DMS53 treated with DMSO at 0.1 percent for 48 hours (cell line): Measurements from ENCODE around the gene C2orf68.
"Not testable (repeated sequence)": the region's sequence is repeated elsewhere in the genome, so short reads cannot be mapped to it uniquely, and the experiment has no call there.

Experiments
- DNase-seq: peaks from one replicate; lab custom pipeline; 2025; ENCODE audit not compliant: unreplicated experiment; lab: John Stamatoyannopoulos, UW

Gene C2orf68

DNA sequence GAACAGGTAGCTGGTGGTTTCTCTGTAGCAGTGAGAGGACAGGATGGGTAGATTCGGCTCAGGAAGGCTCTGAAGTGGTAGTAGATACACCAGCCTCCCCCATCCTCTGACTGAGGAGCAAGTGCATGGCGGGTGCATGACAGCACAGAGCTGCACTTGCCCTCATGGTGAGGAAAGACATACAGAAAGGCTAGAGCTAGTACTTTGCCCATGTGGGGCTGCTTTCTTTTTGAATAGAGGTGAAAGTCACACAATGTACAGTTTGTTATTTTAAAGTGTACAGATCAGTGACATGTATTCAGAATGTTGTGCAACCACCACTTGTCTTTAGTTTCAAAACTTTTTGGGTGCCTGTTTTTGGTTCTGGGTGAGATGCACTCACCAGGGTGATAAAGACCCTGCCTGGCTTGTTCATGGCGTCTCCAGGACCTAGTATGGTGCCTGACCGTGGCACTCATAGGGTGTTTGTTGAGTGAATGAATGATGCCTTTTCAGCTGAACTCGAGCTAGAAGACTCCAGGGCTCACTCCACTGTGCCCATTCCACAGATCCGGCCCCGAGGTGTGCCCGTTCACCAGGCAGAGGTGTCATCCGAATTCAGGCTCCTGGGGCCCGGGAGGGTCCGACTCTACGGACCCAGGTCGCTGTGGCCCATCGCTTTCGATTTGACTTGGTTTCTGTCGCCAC is 28.1 kb downstream of the C2orf68 start:
- no peak for DNase-seq

DNA sequence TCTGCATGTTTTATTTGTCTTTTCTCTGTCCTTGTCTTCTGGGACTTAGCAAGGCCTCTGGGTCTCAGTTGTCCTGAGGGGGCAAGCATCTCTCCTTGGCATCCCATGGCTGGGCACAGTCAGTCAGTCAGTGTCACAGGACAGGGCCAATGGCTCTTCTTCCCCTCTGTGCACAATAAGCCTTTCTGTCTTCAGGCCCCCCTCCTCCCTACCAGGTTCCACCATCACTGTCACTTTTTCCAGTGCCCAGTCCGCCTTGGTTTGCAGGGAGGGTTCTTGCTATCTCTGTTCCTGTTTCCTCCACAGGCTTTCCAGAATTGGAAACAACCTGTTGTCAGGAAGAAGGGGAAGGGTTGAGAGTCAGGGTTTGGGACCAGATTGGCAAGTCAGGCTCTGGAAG is 29.4 kb downstream of the C2orf68 start:
- no peak for DNase-seq

- no peak for DNase-seq
These were observed 31.7 kb downstream of the C2orf68 start for GRCh38 chr2:85580206-85580605.

DNA sequence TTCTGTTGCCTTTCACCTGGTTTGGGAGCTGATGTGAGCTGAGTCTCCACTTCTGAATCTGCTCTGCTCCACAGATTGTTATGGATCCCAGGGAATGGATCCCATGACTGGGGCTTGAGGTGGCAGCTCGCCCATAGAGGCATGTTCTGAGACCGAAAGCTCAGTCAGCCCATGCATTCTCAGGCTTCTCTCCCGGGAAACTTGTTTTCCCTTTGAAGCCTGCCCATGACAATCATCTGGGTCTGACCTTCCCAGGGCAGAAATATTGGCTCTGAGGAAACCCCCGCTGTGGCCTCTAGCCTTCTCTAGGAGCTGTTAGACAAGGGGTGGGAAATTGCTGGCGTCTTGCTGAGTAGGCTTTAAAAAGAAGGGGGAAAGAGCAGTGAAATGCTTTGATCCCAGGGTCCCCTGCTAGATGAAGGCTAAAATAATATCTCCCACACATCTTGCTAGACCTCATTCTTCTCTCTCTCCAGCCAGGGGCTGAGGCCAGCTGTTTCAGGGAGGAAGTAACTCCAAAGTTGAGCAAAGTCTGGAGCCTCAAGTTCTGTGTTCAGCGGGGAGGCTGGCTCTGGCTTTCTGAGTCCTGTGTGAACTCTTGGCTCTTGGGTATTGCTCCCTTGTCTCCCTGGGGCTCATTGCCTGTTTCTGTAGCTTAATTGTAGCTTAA is 32.5 kb downstream of the C2orf68 start:
- no peak for DNase-seq

DNA sequence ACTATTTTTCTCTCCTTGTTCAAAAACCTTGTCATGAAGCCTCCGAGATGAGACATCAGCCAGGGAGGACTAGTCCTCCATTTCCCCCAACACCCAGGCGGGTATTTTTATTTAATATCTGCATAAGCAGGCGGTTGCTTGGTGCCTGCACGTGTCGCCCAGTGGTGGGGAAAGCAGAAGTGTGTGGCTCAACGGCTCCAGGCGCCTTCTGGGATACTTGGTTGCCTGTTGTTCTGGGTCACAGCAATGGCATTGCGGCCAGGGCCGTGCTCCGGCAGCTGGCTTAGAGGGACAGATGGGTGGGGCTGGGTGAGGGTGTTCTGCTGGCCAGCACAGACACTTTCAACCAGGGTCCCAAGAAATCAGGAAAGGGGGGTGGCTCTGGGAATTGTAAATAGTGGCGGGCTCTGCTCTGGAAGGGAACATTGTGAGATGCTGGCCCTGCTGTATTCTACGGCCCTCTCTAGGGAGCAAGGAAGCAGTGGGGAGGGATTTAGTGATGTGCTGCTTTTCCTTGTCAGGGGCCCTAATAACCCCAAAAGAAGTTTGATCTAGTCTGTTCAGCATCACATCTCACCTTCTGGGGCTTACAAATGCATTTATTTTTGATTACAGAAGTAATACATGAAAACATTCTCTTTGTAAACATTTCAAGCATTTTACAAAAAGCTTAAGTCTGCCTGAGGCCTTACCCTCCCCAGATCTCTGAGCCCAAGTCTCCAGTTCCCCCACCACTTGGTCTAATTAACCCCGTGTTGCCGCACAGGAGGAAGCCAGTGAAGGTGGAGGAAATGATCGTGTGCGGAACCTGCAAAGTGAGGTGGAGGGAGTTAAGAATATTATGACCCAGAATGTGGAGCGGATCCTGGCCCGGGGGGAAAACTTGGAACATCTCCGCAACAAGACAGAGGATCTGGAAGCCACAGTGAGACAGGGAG is 33.4 kb downstream of the C2orf68 start:
- DNase-seq: no peak

- DNase-seq: peak; percentile 86
These were observed 34.3 kb downstream of the C2orf68 start, which contains the start of gene VAMP8 for GRCh38 chr2:85577386-85578242. Gene VAMP8, plus strand, starts transcription at chr2:85577586. Its CDS starts 61 bp downstream, at chr2:85577647.

GRCh38 chr2:85577063-85577385 is 34.8 kb downstream of the C2orf68 start:
- DNase-seq: no peak

DNA sequence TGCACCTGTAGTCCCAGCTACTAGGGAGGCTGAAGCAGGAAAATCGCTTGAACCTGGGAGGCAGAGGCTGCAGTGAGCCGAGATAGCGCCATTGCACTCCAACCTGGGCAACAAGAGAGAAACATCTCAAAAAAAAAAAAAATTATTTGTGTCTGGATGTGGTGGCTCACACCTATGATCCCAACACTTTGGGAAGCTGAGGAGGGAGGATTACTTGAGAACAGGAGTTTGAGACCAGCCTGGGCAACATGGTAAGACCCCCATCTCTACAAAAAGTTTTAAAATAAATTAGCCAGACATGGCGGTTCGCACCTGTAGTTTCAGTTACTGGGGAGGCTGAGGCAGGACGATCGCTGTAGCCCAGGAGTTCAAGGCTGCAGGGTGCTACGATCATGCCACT is 36.1 kb downstream of the C2orf68 start:
- no peak for DNase-seq

GRCh38 chr2:85566265-85566664 is 45.6 kb downstream of the C2orf68 start:
- DNase-seq: no peak

- no peak for DNase-seq
These were observed 47.7 kb downstream of the C2orf68 start for GRCh38 chr2:85564144-85564563.

GRCh38 chr2:85561280-85562212 is 50.3 kb downstream of the C2orf68 start, which contains the start of gene GGCX:
Gene GGCX, minus strand, starts transcription at chr2:85561493. Its CDS starts 65 bp downstream, at chr2:85561428.
- DNase-seq: peak; percentile 98

- DNase-seq: no peak
These were observed 51.0 kb downstream of the C2orf68 start for GRCh38 chr2:85560812-85561279.

GRCh38 chr2:85560403-85560726 is 51.5 kb downstream of the C2orf68 start:
- DNase-seq: not testable (repeated sequence)

GRCh38 chr2:85558160-85558559 is 53.7 kb downstream of the C2orf68 start:
- no peak for DNase-seq

GRCh38 chr2:85557130-85557529 is 54.7 kb downstream of the C2orf68 start:
- DNase-seq: no peak
